ENCODE data around the gene ITPRIP. TPM values are rescaled to one million over a fixed set of nuclear protein-coding genes. Genes with fewer than 3 reads are reported as not detected.

Gene ITPRIP
- total RNA-seq, 4 donors from 2014 or later: 22.6 to 58.2 (median 39.9) TPM

DNA sequence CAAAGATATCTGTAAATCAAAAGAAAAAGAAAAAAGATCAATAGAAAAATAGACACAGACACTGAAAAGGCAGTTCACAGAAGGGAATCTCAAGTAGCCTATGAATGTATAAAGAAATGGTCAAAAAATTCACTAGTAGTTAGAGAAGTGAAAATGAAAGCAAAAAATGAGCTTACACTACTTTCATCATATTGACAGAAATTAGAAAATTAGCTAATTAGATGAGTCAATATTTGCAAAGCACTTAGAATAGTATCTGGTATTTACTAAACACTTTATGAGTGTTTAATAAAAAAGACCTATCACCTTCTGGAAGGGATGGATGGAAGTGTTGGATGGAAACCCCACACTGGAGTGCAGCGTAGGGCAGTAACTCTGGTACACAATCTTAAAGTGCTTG lies 13.7 kb upstream of the ITPRIP start:
- Histone ChIP-seq H3K4me1 (peaks cover 0 to 32% (median 10%) of the 10 kb centered on the region in 4 donors), H3K27ac (peak overlapping the region in 1 of 4 donors; percentile 38), H3K36me3 (no peaks in the 10 kb centered on the region), H3K27me3 (no peaks in the 10 kb centered on the region), H3K9me3 (no peaks in the 10 kb centered on the region), H3K4me3 (no peak overlapping the region)
- TF ChIP-seq, protein P1, sequence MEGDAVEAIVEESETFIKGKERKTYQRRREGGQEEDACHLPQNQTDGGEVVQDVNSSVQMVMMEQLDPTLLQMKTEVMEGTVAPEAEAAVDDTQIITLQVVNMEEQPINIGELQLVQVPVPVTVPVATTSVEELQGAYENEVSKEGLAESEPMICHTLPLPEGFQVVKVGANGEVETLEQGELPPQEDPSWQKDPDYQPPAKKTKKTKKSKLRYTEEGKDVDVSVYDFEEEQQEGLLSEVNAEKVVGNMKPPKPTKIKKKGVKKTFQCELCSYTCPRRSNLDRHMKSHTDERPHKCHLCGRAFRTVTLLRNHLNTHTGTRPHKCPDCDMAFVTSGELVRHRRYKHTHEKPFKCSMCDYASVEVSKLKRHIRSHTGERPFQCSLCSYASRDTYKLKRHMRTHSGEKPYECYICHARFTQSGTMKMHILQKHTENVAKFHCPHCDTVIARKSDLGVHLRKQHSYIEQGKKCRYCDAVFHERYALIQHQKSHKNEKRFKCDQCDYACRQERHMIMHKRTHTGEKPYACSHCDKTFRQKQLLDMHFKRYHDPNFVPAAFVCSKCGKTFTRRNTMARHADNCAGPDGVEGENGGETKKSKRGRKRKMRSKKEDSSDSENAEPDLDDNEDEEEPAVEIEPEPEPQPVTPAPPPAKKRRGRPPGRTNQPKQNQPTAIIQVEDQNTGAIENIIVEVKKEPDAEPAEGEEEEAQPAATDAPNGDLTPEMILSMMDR (IDR thresholded peaks at IDR 0.05): no peak
- TF ChIP-seq POLR2A (IDR thresholded peaks at IDR 0.05): no peak
- WGBS, 2 donors: 92 to 96% methylated on average over 1 of the region's 1 CpG
- no peak for DNase-seq (ENCODE audit: low spot score in 2 of 2)

GRCh38 chr10:104351061-104351702 lies 12.9 kb upstream of the ITPRIP start:
- TF ChIP-seq POLR2A (IDR thresholded peaks at IDR 0.05): no peak
- peak in 1 of 2 donors; percentile 43 for TF ChIP-seq EP300 (IDR thresholded peaks at IDR 0.05)
- TF ChIP-seq, protein P1 (IDR thresholded peaks at IDR 0.05): no peak
- DNase-seq (ENCODE audit: low spot score in 2 of 2): no peak
- no peaks in the 10 kb centered on the region for H3K27me3 ChIP-seq
- H3K4me1 ChIP-seq: peaks cover 0 to 32% (median 10%) of the 10 kb centered on the region in 4 donors
- no peaks in the 10 kb centered on the region for H3K36me3 ChIP-seq
- peak overlapping the region in 1 of 4 donors; percentile 38 for H3K27ac ChIP-seq
- no peaks in the 10 kb centered on the region for H3K9me3 ChIP-seq
- H3K4me3 ChIP-seq: no peak overlapping the region
- 58 to 60% methylated on average over 2 of the region's 2 CpGs for WGBS, 2 donors

DNA sequence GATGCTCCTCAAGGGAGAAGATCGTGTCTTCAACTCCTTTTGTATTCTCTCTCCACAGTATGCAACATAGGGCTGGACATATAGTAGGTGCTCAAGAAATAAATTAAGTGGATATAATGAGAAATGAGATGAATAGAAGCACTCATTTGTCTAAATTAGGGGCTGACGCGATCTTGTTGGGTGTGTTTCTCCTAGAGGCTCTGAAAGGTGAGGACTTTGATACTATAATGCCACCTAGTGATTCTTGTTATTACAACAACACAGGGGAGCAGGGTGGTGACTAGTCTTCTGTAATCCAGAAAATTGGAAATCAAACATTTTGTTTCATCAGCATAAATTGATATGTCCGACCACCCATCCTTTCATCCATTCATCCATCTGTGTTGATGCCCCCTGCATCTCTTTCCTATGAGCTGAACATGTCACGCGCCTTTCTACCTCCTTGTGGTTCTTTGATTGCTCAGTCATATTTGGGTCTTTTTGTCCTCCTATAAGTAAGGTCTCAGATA lies 11.9 kb upstream of the ITPRIP start:
- H3K27me3 ChIP-seq: no peaks in the 10 kb centered on the region
- DNase-seq (ENCODE audit: low spot score in 2 of 2): no peak
- H3K9me3 ChIP-seq: no peaks in the 10 kb centered on the region
- H3K4me3 ChIP-seq: peak overlapping the region in 1 of 4 donors; percentile 19
- TF ChIP-seq EP300 (IDR thresholded peaks at IDR 0.05) (no peak), POLR2A (IDR thresholded peaks at IDR 0.05) (no peak)
- TF ChIP-seq, protein P1 (IDR thresholded peaks at IDR 0.05): peak; percentile 51 to 90 (median 65)
- 19 to 23% methylated on average over 6 of the region's 6 CpGs for WGBS, 2 donors
- peaks cover 0 to 32% (median 10%) of the 10 kb centered on the region in 4 donors for H3K4me1 ChIP-seq
- no peaks in the 10 kb centered on the region for H3K36me3 ChIP-seq
- H3K27ac ChIP-seq: peak overlapping the region in 3 of 4 donors; percentile 41 to 75 (median 60)

DNA sequence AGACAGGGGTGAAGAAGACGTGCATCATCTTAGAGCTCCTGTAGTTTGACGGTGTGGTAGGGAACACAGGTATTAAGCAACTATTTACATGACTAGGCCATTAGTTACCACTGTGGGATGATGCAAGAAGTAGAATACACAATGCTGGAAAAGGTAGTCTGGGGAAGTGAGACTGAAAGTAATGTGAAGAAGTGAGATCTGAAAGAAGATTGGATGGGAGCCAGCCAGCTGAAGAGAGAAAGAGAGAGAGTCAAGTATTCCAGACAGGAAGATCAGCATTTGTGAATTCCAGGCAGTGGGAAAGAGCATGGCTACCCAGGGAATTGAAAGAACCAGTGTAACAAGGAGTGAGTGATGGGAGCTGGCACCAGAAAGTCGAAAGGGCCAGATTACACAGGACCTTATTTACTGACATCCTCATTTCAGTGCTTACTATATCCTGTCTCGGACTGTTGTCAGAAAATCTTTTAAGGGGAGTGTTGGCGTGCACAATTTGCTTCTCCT lies 11.4 kb upstream of the ITPRIP start:
- Histone ChIP-seq H3K27ac (peak overlapping the region in 3 of 4 donors; percentile 41 to 75 (median 60)), H3K27me3 (no peaks in the 10 kb centered on the region), H3K4me3 (peak overlapping the region in 1 of 4 donors; percentile 19), H3K36me3 (no peaks in the 10 kb centered on the region), H3K9me3 (no peaks in the 10 kb centered on the region), H3K4me1 (peaks cover 0 to 32% (median 10%) of the 10 kb centered on the region in 4 donors)
- peak in 1 of 2 donors; percentile 56 for TF ChIP-seq EP300 (IDR thresholded peaks at IDR 0.05)
- TF ChIP-seq, protein P1 (IDR thresholded peaks at IDR 0.05): no peak
- 29 to 33% methylated on average over 5 of the region's 5 CpGs for WGBS, 2 donors
- peak in 1 of 2 donors; percentile 58 for DNase-seq (ENCODE audit: low spot score in 2 of 2)

- TF ChIP-seq POLR2A (IDR thresholded peaks at IDR 0.05): no peak
- TF ChIP-seq EP300 (IDR thresholded peaks at IDR 0.05): no peak
- TF ChIP-seq, protein P1 (IDR thresholded peaks at IDR 0.05): no peak
- Histone ChIP-seq H3K27ac (peak overlapping the region in 1 of 4 donors; percentile 41), H3K4me1 (peaks cover 0 to 26% (median 8%) of the 10 kb centered on the region in 4 donors), H3K27me3 (no peaks in the 10 kb centered on the region), H3K4me3 (no peak overlapping the region), H3K9me3 (no peaks in the 10 kb centered on the region), H3K36me3 (no peaks in the 10 kb centered on the region)
- WGBS, 2 donors: 76 to 86% methylated on average over 2 of the region's 2 CpGs
- no peak for DNase-seq (ENCODE audit: low spot score in 2 of 2)
These were observed 10.3 kb upstream of the ITPRIP start for GRCh38 chr10:104348601-104349000.

Measured in tibial nerve (tissue), 4 donors.